Stimulated activated CD4-positive, alpha-beta T cell treated with anti-CD3 and anti-CD28 coated beads, Interleukin-1b, Interleukin-23, amount 100 ng/mL, for 24 hours (primary cell): Measurements from ENCODE around the gene PRUNE2.

ENCODE experiments used
- DNase-seq, 4 experiments: peaks; one replicate each; pipeline ENCODE4 v3.0.0-alpha.2; 2020; ENCODE audit warnings: low read depth in 4 of 4, low spot score in 1 of 4

The PRUNE2 gene

GRCh38 chr9:76737154-76737902 lies 168.6 kb downstream of the PRUNE2 start:
- no peak for DNase-seq

- no peak for DNase-seq
These were observed 171.2 kb downstream of the PRUNE2 start for GRCh38 chr9:76734716-76735115.

- DNase-seq = no peak
These were observed 172.8 kb downstream of the PRUNE2 start for GRCh38 chr9:76733096-76733495.

- DNase-seq = no peak
These were observed 173.5 kb downstream of the PRUNE2 start for GRCh38 chr9:76732341-76732958.

- DNase-seq = no peak
These were observed 175.1 kb downstream of the PRUNE2 start for GRCh38 chr9:76730801-76731200.

- DNase-seq = no peak
These were observed 175.8 kb downstream of the PRUNE2 start for GRCh38 chr9:76729980-76730737.

- no peak for DNase-seq
These were observed 176.8 kb downstream of the PRUNE2 start for GRCh38 chr9:76729116-76729515.

- DNase-seq = no peak
These were observed 180.0 kb downstream of the PRUNE2 start for GRCh38 chr9:76725885-76726284.

GRCh38 chr9:76725011-76725546 lies 180.8 kb downstream of the PRUNE2 start:
- DNase-seq = no peak

- no peak for DNase-seq
These were observed 185.7 kb downstream of the PRUNE2 start for GRCh38 chr9:76720245-76720644.

GRCh38 chr9:76718166-76718565 lies 187.7 kb downstream of the PRUNE2 start:
- no peak for DNase-seq

GRCh38 chr9:76717613-76718012 lies 188.3 kb downstream of the PRUNE2 start:
- no peak for DNase-seq

GRCh38 chr9:76717176-76717575 lies 188.7 kb downstream of the PRUNE2 start:
- no peak for DNase-seq

GRCh38 chr9:76716085-76716672 lies 189.7 kb downstream of the PRUNE2 start:
- DNase-seq = no peak

GRCh38 chr9:76713381-76713780 lies 192.5 kb downstream of the PRUNE2 start:
- DNase-seq = no peak

GRCh38 chr9:76709020-76709419 lies 196.9 kb downstream of the PRUNE2 start:
- no peak for DNase-seq

GRCh38 chr9:76707510-76707909 lies 198.4 kb downstream of the PRUNE2 start:
- no peak for DNase-seq

GRCh38 chr9:76704593-76705204 lies 201.2 kb downstream of the PRUNE2 start:
- DNase-seq = no peak

GRCh38 chr9:76703270-76703669 lies 202.6 kb downstream of the PRUNE2 start:
- DNase-seq = no peak

GRCh38 chr9:76701441-76702039 lies 204.4 kb downstream of the PRUNE2 start:
- no peak for DNase-seq

- no peak for DNase-seq
These were observed 205.0 kb downstream of the PRUNE2 start for GRCh38 chr9:76700916-76701315.
